GM18951 (cell line): ENCODE data around the gene LAMC2.

Experiments used
- POLR2A ChIP-seq: IDR thresholded peaks from 4 replicates; pipeline ENCODE4 v1.6.1; 2011; ENCODE audit warnings: mild to moderate bottlenecking; ENCODE audit not compliant: insufficient read length, insufficient read depth; ENCODE audit errors: extremely low read depth
- in situ Hi-C: fragments of 300-500 bp; cut with MboI; formaldehyde crosslinking; loops from one replicate; pipeline ENCODE4 v1.12.0; 2022; ENCODE audit warnings: low sequenced_read_pairs, mixed read lengths, inconsistent platforms; ENCODE audit not compliant: unreplicated experiment

LAMC2 gene

GRCh38 chr1:183278739-183279591 lies 92.9 kb downstream of the LAMC2 start:
- no peak for TF ChIP-seq POLR2A
- in situ Hi-C loops, result loop anchor here (25.0 kb wide), 1 partner anchor 633 kb away; no protein-coding TSS in a partner anchor

- in situ Hi-C loops, result loop anchor here (25.0 kb wide), 1 partner anchor 632 kb away; no protein-coding TSS in a partner anchor
- TF ChIP-seq POLR2A, result no peak
These were observed 93.8 kb downstream of the LAMC2 start for GRCh38 chr1:183279835-183280234.

- no peak for TF ChIP-seq POLR2A
- in situ Hi-C loops, result loop anchor here (25.0 kb wide), 1 partner anchor 631 kb away; no protein-coding TSS in a partner anchor
These were observed 95.0 kb downstream of the LAMC2 start for GRCh38 chr1:183281039-183281438.

GRCh38 chr1:183281553-183282091 lies 95.6 kb downstream of the LAMC2 start:
- TF ChIP-seq POLR2A, result no peak
- in situ Hi-C loops, result loop anchor here (25.0 kb wide), 1 partner anchor 631 kb away; no protein-coding TSS in a partner anchor

- in situ Hi-C loops, result loop anchor here (25.0 kb wide), 1 partner anchor 630 kb away; no protein-coding TSS in a partner anchor
- no peak for TF ChIP-seq POLR2A
These were observed 96.2 kb downstream of the LAMC2 start for GRCh38 chr1:183282101-183282855.

- in situ Hi-C loops, result loop anchor here (25.0 kb wide), 1 partner anchor 629 kb away; no protein-coding TSS in a partner anchor
- no peak for TF ChIP-seq POLR2A
These were observed 97.2 kb downstream of the LAMC2 start for GRCh38 chr1:183283286-183283685.

- no peak for TF ChIP-seq POLR2A
- in situ Hi-C loops, result loop anchor here (25.0 kb wide), 1 partner anchor 628 kb away; no protein-coding TSS in a partner anchor
These were observed 98.0 kb downstream of the LAMC2 start for GRCh38 chr1:183284086-183284485.

- in situ Hi-C loops, result loop anchor here (25.0 kb wide), 1 partner anchor 627 kb away; no protein-coding TSS in a partner anchor
- no peak for TF ChIP-seq POLR2A
These were observed 99.2 kb downstream of the LAMC2 start for GRCh38 chr1:183285256-183285655.

- no peak for TF ChIP-seq POLR2A
- in situ Hi-C loops, result loop anchor here (25.0 kb wide), 1 partner anchor 627 kb away; no protein-coding TSS in a partner anchor
These were observed 99.7 kb downstream of the LAMC2 start for GRCh38 chr1:183285746-183286145.

GRCh38 chr1:183287191-183287675 lies 101.2 kb downstream of the LAMC2 start:
- TF ChIP-seq POLR2A, result no peak
- in situ Hi-C loops, result loop anchor here (25.0 kb wide), 1 partner anchor 625 kb away; no protein-coding TSS in a partner anchor

GRCh38 chr1:183288583-183288982 lies 102.5 kb downstream of the LAMC2 start:
- in situ Hi-C loops, result loop anchor here (25.0 kb wide), 1 partner anchor 624 kb away; no protein-coding TSS in a partner anchor
- TF ChIP-seq POLR2A, result no peak

- TF ChIP-seq POLR2A, result no peak
These were observed 103.0 kb downstream of the LAMC2 start for GRCh38 chr1:183289051-183289496.

More at GRCh38 chr1:183289051-183289496, 103.0 kb downstream of the LAMC2 start:
- in situ Hi-C loops, result loop anchor here (25.0 kb wide), 1 partner anchor 623 kb away; no protein-coding TSS in a partner anchor
